Measurements from ENCODE around the gene MYOM1.

Gene MYOM1

DNA sequence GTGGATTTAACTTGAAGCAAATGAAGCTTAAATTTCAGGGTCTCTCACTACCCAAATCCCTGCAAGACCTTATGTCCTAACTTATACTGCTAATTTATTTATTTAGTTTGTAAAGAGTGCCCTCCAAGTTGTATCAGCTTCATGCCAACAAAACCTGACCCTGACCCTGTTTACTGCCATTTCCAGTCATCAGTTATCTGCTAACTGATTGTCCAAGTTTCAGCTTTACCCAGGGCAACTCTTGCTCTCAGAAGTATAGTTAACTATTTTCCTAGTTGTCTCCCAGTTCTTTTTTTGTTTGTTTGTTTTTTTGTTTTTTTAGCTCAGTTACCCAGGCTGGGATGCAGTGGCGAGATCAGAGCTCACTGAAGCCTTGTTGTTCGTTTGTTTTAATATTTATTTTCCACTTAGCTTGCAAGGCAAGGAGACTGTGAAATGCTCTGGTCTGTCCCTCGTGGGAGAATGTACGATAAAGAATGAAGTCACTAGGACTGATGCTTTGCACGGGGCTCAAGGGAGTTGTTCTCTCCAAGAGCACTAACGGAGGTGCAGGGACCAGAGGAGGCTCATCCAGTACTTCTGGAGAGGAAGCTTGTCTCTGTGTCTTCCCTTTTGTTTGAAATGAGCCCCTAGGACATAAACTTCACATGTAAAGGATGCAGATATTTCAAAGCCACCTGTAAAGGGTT, 35.3 kb downstream of the MYOM1 start:
- no peak for DNase-seq (ENCODE audit: low read depth)

DNA sequence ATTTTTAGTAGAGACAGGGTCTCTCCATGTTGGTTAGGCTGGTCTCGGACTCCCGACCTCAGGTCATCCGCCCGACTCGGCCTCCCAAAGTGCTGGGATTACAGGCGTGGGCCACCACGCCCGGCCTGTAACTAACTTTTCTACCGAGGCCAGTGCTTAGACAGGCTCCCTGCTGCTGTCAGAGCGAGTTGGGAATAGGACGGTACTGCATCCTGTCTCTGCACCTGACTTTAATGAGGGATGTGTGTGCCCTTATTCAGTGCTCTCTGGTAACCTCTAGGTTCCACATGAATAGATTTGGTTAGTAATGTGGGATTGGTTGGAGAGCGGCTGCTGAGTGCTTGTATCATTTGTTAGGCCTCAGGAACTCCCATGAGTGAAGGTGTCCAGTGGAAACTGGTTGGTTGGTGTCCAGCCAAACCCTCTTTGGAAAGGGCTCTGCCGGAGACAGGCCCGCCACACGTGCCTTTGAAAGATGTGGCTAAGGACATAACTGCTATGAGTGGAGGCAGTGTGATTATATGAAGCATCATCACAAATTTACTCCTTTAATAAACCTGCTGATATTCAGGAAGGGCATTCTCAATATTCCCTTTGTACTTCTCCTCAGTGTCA, 36.6 kb downstream of the MYOM1 start:
- no peak for DNase-seq (ENCODE audit: low read depth)

DNA sequence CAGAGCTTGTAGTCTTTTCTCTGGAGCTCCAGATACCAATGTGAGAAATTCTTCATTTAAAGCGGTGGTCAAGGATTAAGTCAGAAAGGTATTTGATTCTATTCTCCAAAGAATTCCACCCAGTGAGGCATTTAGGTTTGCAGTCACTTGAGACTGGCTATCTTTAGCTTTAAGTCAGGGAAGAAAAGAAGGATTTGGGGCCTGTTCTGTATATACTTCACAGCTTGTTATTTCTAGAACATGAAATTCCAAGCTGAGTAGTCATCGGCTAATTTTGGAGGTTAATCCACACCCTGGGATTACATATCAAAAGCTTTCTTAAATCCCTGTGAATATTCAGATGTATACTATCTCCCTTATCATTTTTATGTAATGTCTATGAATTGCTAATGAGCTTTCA, 39.4 kb downstream of the MYOM1 start:
- no peak for DNase-seq (ENCODE audit: low read depth)

DNA sequence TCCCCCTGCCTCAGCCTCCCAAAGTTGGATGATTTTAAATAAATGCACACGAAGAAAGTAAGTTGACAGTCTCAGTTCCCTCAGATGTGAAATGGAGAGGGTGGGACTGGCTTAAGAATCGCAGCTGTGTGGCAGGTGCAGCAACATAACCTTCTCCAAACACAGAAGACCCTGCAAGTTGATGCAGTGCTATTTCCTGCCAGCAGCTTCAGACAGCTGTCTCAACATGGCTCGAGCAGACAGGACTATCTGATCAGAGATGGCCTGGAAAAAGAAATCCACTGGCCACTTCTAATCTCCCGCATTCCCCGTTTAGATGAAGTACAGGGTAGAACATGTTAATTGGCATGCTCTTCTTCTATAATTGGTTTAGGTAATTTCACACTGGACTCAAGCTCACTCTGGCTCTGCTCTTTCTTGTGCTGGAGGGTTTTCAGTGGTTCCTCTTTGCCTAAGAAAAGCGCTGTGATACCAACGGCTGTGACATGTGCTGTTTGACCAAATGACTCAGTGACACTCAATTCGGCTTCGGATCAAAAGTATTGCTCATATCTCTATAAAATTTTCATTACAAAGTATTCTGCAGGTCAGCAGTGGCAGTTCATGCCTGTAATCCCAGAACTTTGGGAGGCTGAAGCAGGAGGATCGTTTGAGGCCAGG, 40.2 kb downstream of the MYOM1 start:
- DNase-seq (ENCODE audit: low read depth), result no peak

DNA sequence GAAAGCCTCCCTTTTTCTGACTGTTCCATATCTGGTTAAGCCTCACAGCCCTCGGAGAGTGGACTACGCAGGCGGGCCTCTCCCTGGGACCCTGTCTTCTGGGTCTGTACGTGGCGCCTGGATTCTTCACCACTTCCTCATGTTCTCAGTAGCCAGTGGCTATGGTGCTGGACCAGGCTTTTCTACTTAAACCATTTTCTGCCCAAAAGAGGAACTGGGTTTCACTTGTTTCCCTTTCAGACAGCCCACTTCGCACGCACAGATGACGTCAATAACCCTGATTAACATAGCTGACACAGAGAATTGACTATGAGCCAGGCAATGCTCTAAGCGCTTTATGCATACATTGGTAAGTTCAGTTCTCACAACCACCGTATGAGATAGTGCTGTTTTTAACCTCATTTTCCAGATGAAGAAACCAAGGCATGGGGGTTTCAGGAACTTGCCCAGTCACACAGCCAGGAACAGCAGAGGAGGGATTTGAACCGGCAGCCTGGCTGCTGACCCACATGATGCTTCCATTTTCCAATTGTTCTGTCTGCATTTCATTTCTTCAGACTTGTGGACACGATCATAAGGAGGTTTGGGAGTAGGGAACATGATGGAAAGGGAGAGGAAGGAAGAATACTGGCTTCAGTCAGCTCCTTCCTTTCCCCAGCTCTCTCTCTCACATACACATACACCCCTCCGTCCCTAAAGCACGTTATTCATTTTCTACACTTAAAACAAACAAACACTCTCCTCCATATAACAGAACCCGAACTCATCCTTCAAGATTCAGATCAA, 41.7 kb downstream of the MYOM1 start:
- no peak for DNase-seq (ENCODE audit: low read depth)

DNA sequence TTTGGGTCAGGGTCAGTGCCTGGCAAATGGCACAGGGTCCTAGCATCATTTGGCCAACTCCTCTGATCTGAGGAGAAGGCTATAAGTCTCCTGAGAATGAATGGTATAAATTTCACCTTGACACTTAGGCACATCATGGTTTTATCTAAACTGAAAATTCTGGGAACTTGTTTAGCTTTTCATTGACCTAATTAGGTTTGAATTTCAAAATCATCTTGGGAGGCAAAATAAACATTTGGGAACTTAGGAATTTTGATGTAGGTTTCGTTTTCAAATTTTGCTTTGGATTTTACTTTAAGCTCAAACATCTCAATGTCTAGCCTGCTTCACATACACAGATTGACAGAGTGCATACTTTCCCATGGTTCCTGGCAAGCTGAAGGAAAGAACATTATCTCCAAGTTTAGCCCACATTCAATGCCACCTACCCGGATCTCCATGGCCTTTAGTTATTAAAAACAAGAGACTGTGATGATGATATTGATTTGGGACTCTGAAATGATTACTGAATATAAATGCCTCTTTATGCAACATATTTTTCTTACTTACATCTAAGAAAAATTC, 44.5 kb downstream of the MYOM1 start:
- no peak for DNase-seq (ENCODE audit: low read depth)

DNA sequence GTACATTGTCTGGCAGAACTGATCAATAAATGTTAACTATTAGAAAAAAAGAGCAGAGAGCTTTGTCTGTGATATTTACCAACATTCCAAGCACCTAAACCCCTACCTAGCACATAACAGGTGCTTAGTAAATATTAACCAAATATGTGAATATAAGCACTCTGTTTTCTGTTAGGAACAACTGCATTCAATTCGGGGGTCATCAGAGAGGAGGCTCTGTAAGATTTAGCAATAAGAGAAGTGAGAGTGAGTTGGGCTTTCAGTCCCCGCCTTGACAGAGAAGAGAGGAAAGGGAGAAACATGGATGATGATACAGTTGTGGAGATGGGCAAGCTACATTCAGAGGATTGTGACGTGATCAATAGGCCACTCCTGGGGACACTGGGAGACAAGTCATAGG, 47.7 kb downstream of the MYOM1 start:
- DNase-seq (ENCODE audit: low read depth), result no peak

DNA sequence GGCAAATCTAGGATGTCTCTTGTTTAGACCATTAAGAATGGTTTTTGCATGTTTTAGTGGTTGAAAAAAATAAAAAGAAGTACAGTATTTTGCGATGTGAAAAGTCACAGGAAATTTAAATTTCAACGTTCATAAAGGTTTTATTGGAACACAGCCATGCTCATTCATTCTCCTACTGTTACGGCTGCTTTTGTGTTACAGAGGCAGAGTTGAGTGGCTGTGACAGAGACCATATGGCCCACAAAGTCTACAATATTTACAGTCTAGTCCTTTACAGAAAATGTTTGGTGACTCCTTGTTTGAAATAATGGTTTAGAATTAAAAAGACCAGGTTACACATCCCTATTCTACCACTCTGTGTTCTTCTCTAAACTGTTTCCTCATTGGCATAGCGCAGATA, 48.1 kb downstream of the MYOM1 start:
- DNase-seq (ENCODE audit: low read depth), result no peak

DNA sequence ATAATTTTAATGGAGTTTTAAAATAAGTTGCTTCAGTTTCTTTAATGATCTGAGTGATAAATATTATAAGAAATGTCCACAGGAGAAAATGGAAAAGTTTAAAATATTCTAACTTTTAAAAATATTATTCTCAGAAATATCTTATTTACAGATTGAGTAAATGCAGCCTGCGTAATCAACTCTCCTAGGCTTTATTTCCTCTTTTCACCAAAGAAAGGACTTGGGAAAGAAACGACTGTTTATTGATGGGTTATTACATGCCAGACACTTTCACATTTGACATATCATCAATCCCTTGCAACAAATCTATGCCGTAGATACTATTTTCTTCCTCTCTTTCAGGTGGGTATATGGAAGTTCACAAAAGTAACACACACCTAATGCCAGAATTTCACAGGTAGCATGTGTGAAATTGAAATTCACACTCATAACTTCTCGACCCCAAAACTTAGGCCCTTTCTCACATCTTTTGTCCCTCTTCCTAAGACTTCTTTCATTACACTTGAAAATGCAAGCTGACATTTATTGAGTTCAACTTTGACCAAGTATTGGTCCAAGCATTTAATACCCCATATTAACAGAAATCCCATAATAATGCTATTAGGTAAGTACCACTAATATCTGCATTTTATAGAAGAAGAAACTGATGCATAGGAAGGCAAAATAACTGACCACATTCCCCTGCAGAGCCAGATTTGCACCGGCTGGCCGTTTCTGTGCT, 49.2 kb downstream of the MYOM1 start:
- no peak for DNase-seq (ENCODE audit: low read depth)

DNA sequence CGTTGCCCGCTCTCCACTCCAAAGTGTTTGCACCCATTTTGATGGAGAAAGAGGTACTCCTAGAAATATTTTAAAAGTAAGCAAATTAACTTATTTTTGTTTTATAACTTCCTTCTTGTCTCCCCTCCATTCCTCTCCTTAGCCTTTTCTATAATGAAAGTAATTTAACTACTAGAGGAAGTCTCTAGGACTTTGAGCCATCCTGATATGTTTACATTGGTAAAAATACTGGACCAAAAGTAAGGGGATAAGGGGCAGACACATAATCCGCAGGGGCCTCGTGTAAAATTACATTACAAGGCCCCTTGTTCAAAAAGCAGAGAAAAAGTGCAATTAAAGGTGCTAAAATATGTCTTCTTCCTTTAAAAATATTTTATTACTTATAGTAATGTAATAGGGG, 55.4 kb downstream of the MYOM1 start:
- DNase-seq (ENCODE audit: low read depth), result no peak

DNA sequence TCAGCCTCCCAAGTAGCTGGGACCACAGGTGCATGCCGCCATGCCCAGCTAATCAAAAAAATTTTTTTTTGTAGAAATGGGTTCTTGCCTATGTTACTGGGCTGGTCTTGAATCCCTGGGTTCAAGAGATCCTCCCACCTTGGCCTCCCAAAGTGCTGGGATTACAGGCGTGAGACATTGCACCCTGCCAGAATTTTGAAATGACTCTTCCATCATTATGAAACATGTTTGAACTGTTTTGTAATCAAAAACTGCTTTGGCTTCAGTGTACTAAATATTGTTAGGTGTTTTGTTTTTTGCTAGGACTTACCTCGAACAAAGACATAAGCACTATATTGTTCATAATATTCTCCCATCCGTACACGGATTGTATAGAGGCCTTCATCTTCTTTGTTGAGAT, 55.8 kb downstream of the MYOM1 start:
- DNase-seq (ENCODE audit: low read depth), result no peak

DNA sequence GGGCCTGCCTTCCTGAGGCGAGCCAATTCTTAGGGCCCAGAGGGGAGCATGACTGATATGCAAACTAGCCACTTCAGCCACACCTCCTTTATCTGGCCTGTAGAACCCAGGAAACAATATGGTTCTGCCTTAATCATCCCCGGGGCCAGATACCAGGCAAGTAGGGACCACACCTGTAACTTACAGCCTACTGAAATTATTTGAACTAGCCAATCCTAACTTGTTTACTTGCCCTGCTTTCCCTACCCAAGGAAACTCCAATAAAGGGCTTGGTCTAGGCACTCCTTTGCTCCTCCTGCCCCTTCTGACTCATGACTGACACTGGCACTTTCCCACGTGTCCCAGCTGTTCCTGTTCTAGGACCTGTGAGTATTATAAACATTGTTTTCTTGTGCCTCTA, 57.6 kb downstream of the MYOM1 start:
- no peak for DNase-seq (ENCODE audit: low read depth)

DNA sequence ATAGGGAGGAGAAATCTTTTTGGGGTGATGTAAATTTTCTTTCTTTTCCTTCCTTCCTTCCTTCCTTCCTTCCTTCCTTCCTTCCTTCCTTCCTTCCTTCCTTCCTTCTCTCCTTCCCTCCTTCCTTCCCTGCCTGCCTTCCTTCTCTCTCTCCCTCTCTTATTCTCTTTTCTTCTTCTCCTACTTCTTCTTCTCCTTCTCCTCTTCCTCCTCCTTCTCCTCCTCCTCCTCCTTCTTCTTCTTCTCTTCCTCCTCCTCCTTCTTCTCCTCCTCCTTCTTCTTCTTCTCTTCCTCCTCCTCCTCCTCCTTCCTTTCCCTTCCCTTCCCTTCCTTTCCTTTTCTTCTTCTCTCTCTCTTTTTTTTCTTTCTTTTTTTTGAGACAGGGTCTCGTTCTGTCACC, 59.9 kb downstream of the MYOM1 start:
- DNase-seq (ENCODE audit: low read depth), result no peak

DNA sequence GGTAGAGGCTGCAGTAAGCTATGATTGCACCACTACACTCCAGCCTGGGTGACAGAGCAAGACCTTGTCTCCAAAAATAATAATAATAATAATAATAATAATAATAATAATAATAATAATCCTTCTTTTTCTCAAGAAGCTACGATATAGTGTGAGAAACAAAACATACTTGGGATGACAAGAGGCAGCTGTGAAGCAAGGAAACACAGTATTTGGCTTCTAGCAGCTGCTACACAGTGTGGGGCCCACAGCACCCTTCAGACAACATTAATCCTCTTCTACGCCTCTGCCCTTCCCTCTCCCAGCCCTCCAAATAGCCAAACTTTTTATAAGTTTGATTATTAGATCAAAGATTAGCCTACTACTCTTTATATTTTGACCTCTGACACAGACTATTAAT, 62.2 kb downstream of the MYOM1 start:
- no peak for DNase-seq (ENCODE audit: low read depth)

DNA sequence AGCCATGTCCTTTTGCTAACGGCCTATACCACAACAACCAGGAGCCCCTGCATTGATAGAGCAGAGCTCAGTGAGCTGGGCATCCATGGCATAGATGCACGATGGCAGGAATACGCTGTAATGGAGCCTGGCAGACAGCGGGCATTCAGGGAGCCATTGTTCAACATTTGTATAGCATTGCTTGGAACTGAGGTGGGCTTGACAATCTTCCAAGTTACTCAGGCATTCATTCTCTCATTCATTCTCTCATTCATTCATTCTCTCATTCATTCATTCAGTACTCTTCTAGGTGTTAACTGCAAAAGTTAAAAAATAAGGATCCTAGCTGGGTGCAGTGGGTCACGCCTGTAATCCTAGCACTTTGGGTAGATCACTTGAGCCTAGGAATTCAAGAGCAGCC, 62.7 kb downstream of the MYOM1 start:
- DNase-seq (ENCODE audit: low read depth), result no peak

DNA sequence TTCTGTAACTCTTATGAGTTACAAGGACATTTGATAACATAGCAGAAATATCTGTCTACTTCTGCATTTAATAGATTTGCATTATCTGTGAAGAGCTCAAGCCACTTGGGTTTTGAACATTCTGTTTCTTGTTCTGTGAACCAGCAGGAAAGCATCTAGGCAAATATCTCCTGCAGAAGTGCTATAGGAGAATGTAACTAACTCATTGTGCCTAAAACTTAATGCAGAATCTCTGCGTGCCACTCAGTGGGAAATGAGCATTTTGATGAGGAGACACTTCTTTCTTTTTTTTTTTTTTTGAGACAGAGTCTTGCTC, 63.5 kb downstream of the MYOM1 start:
- DNase-seq (ENCODE audit: low read depth), result no peak

DNA sequence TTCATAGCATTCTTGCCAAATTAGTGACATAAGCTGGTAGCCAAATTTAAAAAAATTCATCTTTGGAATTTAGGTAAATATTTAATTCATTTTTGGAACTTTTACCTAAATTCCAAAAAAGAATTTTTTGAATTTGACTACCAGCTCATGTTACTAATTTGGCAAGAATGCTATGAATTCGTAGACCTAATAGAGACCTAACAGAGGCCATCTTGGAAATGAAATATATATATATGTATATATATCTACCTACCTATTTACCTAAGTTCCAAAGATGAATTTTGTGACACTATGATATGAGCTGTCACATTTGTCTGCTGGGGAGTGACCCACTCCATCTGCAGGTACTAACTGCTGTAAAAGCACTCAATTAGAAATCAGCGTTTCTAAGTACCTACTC, 65.6 kb downstream of the MYOM1 start:
- no peak for DNase-seq (ENCODE audit: low read depth)

DNA sequence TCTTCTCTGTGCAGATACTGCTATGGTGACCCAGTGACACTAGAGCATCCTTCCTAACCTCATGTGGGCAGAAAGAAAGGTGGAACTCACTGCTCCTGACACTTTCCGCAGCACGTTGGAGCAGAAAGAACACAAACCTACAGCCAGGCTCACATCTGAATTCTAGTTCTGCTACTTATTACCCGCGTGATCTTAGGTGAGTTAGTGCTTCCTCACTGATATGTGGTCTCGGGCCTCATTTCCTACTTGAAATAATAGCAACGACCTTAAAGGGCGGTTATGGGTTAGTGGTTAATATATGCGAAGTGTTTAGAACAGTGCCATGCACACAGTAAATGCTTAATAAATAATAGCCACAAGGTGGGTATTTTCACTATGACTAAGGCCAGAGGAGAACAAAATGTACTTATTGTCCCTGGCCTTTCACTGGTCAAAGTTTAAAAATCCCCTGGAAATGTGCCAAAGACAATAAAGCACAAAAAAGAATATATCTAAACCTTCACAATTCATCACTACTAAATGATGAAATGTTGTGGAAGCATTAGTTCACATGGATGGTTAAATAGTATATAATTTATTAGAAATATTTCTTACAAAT, 66.6 kb downstream of the MYOM1 start:
- no peak for DNase-seq (ENCODE audit: low read depth)

DNA sequence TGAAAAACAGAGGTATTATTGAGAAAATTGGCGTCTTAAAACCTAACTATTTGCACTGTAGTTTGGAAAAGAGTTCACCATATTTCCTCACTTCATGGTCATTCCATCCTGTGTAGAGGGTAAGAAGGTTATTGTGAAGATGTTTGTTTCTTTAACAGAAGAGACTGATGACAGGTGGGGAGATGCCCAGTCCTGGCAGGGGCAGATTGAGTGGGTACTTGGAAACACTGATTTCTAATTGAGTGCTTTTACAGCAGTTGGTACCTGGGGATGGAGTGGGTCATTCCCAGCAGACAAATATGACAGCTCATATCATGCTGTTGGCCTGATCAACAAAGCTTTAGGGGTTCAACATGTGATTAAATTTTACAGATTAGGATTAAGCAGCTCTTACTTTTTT, 67.5 kb downstream of the MYOM1 start:
- no peak for DNase-seq (ENCODE audit: low read depth)

DNA sequence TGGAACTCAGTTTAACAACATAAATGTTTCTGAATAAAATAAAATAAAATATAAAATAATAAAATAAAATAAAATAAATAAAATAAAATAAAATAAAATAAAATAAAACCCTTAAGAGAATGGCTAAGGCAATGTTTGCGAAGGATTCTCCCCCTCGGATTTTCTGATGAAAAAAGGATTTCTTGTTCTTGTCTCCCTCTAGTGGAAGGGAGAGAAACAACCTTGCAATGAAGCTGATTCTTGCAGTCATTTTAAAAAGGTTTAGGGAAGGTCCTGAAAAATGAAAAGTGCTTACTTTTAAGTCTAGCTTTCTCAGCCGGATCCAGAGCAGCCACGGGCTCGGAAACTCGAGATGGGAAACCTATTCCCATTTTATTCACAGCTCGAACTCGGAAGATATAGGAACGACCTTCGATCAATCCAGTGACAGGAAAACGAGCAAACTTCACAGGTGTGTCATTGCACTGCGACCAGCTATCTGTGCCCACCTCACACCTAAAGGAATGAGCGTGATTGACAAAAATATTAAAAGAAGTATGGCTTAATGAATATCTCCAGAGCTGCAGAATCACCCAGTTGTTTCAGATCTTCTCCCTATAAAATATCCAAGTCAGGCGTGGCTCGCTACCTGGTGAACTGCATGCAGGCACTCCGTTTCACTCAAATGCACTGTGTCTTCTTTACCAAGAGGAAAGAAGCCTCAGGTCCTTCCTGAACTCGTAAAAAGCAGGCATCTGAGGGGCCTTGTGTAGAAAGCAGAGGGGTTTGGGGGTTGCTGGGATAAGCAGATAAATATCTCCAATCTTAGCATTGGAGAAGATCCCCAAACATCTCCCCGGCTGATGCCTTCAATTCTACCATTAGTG, 68.1 kb downstream of the MYOM1 start:
- no peak for DNase-seq (ENCODE audit: low read depth)

DNA sequence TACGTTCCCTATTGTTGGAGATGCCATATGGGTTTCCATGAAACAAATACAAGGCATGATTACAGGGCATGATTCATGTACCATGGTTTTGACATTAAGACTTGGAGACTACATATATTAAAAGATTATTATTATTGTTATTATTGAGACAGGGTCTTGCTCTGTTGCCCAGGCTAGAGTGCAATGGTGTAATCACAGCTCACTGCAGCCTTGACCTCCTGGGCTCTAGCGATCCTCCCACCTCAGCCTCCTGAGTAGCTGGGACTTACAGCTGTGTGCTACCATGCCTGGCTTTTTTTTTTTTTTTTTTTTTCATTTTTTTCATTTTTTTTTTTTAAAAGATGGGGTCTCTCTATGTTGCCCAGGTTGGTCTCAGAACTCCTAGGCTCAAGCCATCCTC, 69.1 kb downstream of the MYOM1 start:
- no peak for DNase-seq (ENCODE audit: low read depth)
